Fibroblast of skin of right quadriceps (primary cell): Measurements from ENCODE around the gene TRERF1.

Experiments used
- DNase-seq: peaks from one replicate; pipeline ENCODE4 v3.0.0-alpha.2; 2013

Gene TRERF1

DNA sequence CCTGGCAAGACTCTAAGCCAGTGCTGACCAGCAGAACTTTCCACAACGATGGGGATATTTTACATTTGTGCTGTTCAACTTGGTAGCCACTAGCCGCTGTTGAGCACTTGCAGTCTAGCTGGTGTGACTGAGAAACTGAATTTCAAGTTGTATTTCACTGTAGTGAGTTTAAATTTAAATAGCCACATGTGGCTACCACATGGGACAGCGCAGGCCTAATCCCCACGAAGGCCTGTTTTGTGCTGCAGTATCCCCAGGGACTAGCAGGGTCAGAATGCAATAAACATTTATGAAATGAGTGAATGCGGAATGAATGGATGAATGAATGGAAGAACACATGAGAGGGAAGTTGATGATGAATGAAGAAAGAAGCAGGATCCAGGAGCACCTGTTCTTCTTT, 115.8 kb downstream of the TRERF1 start:
- DNase-seq: peak; percentile 43

DNA sequence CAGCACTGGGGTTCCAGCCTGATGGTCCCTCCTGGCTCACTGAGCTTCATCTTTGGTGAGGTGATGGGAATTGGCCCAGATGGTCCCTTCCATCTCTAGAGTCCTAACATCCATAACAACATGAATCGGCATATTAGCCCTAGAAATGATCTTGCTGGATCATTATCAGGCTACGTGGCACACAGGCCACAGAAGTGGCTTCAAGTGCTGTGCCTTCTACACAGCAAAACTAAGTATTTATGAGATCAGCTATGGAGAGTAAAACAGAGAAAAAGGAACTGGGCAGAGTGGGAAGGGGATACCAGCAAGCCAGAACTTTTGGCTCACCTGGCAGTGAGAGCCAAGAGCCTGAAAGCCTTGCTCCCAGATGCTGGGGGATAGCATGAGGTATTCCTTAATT, 116.9 kb downstream of the TRERF1 start:
- no peak for DNase-seq

DNA sequence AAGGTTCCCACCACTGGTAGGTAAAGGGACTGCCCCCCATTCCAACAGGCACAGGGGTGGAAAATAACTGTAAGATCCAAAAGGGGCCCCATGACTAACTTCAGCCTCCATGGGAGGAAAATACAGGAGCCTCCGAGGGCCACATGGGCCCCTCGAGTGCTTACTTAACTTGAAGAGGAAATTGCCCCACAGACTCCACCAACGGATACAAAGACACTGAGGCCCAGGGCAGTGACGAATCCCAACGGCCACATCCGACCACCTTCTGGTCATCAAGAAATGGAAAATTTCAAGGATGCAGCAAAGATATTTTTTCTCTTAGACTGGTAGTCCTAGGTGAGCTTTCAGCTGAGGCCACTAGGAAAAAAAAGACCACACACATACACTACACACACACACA, 118.1 kb downstream of the TRERF1 start:
- DNase-seq: no peak

DNA sequence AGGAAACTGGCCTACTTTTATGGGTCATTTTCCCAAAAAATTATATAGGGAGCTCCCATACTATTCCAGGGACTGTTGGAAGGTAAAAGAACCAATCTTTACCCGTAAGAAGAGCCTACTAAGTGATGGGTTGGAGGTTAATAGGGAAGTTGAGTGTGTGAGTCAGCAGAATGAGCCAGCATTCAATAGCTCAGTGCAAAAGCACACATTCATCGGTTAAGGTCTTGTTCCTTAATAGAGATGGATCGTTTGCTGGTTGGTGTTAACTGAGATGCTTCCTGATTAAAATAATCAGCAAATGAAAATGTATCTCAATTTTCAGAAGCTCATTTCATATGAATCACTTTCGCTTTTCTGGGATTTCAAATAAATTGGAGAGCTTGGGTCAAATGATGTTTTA, 118.8 kb downstream of the TRERF1 start:
- no peak for DNase-seq

DNA sequence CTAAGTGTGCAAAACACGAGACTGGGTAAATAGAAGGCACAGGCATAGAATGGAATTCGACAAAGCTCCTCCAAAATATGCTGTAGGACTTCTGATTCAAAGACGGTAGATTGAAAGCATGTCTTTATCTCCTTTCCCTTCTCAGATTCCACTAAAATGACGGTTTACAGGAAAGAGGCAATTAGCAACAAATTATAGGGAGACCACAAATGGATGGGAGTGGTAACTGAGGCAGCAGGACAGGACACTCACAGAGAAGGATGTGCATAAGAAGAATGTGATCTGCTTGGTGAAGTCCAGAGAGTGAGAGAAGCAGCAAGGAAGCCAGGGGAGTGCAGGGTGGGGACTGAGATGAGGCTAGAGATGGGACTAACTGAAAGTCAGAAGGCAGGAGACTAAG, 120.7 kb downstream of the TRERF1 start:
- DNase-seq: peak; percentile 60

DNA sequence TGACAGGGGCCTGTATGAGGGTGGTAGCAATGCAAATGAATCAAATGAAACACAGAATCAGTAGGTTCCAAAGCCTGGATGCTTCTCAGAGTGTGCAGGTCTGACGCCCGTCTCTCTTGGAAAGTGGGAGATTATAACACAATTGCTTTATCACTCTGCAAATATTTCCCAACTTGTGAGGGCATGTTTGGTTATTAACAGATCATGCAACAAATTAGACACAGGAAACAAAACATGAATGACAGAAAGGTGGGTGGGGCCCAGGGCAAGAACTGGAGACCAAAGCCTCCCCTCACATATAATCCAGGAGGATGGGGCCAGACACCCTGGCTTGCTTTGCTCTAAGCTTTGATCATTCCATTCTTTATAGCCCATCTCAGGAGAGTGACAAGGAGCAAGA, 125.5 kb downstream of the TRERF1 start:
- DNase-seq: no peak

DNA sequence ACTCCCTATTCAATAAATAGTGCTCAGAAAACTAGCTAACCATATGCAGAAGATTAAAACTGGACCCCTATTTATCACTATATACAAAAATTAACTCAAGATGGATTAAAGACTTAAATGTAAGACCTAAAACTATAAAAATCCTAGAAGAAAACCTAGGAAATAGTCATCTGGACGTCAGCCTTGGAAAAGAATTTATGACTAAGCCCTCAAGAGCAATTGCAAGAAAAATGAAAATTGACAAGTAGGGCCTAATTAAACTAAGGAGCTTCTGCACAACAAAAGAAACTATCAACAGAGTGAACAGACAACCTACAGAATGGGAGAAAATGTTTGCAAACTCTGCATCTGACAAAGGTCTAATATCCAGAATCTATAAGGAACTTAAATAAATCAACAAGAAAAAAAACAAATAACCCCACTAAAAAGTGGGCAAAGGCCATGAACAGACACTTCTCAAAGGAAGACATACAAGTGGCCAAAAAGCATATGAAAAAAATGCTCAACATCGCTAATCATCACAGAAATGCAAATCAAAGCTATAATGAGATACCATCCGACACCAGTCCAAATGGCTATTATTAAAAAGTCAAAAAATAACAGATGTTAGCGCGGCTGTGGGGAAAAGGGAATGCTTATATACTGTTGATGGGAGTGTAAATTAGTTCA, 126.9 kb downstream of the TRERF1 start:
- peak; percentile 43 for DNase-seq

DNA sequence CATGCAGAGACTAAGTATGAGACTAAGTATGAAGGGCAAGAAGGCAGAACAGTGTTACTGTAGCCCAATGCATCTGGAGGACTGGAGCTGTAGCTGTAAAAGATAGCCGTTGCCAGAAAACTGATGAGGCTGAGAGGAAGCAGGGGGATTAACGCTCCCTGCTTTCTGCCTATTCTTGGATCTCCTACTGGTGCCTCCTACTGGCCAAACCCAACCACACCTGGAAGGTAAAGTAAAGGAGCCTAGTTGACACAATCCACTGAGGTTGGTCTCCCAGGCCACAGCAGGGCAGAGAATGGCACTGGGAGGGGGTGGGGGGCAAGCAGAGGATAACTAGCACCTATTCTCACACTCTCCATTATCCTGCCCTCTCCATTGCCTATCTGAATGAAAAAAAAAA, 129.1 kb downstream of the TRERF1 start:
- DNase-seq: no peak

DNA sequence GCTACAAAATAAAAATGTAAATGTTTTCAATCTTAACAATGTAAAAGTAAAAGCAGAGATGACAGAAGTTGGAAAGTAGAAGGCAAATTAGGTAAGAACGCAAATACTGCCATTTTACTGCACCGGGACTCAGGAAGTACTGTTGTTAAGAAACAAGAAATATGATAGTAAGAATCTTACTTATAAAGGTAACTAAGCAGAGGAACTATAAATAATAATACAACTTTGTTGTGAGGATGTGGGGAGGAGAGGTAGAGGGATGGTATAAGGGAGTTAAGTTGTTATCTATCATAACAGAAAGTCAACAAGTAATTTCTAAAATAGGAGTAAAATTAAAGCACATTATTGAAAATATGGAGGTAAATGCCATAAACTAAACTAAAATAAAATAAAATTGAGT, 129.8 kb downstream of the TRERF1 start:
- no peak for DNase-seq

DNA sequence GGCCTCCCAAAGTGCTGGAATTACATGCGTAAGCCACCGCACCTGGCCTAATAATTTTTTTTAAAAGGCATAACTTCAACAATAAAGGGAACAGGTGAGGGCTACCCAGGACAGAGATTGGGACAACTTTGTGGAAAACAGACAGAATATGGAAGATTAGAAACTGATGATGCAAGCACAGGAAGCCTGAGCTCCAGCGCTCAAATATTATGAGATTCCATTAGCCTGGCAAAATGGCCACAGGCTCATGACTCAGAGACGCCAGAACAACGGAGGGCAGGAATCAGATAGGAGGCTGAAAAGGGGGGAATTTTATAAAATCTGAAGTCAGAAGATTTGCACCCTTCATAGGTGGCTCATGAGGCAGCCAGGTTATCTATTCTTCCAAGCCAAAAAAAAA, 131.0 kb downstream of the TRERF1 start:
- no peak for DNase-seq

DNA sequence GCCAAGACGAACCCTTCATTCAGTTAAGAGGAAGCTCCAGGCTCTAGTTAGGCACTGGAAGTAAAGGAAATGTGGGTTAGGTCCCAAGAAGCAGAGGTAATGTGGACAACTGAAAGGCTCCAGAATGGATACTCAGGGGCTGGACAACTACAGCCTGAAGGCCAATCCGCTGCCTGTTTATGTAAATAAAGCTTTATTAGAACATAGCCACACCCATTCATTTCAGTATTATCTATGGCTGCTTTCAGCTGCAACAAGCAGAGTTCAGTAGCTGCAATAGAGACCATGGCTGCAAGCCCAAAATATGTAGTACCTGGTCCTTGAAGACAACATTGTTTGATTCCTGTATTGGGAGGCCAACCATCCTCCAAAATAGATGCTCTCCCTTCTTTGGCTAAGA, 133.2 kb downstream of the TRERF1 start:
- no peak for DNase-seq

DNA sequence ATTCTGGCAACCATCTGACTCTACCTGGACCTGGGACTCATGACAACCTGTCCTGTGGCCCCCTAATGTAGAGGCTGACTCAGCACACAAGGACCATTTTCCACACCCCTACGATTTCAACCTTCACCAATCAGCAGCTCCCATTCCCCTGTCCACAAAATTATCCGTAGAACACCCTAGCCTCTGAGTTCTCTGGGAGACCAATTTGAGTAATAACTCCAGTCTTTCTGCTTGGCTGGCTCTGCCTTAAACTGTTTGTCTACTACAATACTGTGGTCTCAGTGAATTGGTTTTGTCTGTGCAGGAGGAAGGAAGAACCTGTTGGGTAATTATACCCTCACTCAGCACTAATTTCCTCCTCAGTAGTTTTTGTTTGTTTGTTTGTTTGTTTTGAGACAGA, 134.7 kb downstream of the TRERF1 start:
- no peak for DNase-seq

DNA sequence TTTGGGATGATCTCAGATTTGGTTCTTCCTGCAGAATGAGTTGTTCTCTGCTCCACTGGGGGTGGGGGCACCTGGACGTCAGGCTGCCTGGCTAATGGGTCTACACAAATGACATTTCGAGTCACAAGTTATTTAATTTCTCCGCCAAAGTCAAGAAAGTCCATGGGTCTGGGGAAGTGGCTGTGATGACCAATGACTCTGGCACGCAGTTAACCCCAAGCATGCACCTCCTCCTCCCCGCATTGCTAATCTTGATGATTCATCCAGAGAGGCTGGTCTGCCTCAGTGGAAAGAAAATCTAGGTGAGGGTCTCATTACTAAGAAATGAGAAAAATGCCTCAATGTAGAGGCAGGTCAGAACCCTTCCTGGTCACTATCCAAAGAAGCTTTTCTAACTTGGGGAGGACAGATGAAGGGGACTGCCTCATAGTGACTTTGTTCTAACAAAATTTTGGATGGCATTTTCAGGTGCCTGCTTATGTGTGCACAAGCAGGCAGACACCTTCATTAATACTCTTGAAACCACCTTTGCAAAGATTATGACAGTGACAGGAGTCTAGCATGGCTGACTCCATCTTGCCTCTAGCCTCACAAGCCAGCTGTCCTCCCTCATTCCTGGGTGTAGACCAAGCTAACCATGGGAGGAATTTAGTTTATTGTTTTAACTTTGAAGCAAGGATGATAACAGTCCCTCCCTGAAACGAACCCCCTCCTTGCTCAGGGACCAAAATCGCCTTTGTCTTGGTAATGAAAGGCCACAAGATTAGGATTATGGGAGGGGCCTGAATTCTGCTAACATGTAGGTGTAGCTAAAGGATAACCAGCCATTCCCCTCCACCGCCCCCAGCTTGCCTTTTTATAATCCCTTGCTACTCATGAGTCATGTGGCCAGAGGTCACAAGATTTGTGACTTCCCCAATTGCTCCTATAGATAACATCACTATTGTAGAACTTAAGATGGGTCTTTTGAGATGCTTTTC, 135.4 kb downstream of the TRERF1 start:
- DNase-seq: peak; percentile 98

DNA sequence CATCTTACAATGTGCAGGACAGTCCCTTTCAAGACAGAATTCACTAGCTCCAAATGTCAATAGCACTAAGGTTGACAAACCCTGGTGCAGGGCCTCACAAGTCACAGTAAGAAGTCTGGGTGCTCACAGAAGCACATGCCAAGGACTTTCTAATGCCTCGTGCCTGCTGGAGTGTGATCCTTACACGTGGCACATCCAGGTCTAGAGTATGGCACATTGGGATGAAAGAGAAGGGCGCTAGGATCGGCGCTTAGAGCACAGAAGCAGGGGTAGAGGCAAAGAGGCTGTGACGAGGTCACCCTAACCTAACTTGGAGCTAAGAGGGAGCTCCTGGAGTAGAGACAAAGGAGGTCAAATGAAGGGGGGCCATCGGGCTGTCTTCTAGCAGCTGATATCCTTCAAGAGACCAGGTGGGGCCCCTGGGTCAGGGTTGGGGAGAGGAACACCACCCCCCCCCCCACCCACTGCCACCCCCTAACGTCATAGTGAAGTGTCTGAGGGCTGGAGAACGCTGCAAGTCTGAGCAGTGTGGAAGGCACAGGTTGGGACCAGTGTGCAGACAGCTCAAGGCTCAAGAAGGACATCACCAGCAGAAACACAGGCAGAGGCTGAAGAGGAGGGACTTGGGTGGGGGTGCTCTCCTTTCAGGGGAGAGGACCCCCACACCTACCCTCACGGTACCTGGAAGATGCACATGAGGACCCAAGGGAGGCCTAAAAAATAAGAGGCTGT, 136.3 kb downstream of the TRERF1 start:
- DNase-seq: no peak

DNA sequence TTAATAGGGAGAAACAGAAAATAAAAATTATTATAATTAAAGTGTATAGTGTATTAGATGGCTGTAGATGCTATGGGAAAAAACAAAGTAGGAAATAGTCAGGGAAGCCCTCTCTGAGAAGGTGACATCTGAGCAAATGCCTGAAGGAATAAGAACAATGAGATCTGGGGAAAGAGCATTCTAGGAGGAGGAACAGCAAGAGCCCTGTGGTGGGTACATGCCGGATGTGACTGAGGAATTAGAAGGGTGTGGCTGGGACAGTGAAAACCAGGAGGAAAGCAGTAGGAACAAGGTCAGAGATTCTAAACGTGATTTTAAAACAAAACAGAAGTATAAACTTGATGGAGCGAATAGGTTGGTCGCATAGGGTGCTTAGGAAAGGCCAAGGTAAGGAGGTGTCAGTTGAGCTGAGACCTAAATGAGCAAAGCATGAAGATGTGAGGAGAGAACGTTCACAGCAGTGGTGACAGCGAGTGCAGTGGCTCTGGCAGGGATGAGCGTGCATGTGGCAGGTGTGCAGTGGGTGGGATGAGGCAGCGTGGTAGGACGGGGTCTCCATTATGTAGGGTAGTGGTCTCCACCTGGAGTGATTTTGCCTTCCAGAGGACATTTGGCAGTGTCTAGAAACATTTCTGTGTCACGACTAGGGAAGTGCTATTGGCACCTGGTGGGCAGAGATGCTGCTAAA, 137.0 kb downstream of the TRERF1 start:
- no peak for DNase-seq

DNA sequence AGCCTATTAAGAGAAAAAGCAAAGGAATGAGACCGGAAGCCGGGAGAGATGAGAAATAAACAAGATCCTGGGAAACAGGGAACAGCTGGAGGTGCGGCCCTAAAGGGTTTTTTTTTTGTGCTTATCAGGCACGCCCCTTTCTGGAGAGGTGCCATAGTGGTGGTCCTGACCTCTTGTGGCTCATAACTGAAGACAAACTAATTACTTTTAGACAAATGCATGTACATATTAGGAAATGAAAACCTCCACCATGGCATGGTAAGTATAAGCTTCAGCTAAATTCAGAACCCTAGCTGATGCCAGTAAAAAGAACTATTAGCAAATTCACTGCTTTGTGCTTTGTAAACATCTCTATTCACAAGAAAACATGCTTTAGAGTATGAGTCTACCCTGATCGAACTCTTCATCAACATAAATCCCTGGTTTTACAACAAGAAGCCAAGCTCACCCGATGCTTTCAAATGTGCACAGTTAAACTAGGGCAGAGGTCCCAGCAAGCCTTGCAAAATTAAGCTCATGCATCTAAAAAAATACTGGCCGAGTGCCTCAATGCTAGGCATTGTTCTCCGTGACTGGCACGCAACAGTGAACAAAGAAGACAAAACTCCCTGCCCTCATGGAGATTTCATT, 137.7 kb downstream of the TRERF1 start:
- peak; percentile 71 for DNase-seq

DNA sequence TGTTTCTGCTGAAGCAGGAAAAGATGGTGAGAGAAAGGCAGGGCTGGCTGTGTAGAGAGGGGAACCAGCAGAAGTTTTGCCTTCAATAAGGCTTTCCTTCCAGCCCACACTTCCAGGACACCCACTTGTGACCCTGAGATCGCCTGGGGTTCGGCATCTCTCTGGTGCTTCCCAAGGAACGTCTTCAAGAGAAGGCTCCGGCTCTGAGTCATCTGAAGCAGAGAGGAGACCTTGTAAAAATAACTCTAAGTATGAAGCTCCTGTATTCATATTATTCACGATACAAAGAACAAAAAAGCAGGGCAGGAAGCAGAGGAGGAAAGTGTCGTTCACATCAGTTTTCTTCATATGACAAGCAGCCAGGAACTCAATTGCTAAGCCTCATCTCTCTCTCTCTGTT, 138.7 kb downstream of the TRERF1 start:
- DNase-seq: peak; percentile 48

DNA sequence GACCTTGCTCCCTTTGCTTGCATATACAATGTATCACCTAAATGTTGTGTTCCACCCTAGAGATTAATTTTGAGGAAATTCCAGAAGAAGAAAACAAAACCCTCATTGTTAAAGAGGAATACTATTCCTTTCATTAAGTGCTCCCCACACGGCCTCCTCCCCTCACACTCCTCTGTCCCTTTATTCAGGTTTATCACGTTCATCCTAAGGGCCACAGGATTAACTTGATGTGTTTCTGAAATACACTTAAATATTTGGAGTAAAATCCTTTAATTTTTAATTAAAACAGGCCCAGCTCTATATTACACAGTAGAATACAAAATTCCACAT, 144.6 kb downstream of the TRERF1 start:
- DNase-seq: no peak

DNA sequence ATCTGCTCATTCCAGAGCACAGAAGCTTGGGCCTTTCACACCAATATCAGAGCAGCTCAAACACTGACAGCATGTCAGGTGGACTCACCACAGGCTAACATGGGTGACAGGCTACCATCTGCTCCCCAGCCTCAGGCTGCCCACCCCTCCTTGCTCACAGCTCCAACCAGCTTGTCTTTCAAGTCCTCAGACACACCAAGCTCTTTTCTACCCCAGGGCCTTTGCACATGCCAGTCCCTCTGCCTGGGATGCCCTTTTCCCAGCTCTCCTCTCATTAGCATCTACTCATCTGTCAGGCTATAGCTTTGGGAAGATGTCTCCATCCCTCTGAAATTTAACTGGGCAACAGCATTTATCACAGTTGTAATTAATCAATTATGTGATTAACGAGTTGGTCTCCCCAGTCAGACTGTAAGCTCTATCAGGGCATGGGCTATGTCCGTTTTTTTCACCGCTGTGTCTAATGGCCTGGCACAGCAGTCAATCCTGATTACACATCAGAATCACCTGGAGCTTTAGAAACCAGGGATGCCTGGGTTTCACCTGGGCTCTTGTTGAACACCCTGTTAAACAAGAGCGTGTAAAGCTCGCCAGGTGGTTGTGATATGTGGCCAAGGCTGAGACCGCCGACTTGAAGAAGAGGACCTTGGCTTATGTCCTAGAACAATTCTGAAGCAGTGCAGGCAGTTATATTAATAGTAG, 145.1 kb downstream of the TRERF1 start:
- DNase-seq: no peak

DNA sequence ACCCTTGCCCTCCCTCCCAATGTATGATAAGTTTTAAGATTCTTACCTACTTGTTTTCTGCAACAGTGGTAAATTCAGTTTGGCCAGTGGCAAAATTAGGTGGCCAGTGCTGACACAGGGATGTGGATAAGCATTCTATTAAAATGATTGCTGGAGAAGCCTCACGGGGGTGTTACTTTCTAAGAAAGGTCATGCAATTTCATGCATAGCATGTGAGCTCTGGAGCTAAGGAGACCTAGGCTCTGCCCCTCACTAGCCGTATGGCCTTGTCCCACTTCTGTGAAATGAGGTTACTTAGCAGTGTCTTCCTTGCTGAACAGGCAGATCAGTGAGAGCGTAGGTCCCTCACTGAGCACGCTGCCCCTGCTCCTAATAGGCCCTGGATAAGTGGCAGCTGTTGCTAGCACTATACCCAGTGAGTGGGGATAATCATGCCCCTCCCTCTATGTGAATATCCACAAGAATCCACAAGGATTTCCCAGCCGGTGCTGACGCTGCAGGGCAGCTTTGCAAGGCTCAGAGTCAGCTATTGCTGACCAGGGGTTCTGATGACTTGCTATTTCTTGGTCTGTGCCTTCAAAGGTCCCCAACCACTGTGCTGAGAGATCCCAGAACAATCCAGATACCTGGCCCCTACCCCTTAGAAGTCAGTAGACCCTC, 147.5 kb downstream of the TRERF1 start:
- DNase-seq: no peak

DNA sequence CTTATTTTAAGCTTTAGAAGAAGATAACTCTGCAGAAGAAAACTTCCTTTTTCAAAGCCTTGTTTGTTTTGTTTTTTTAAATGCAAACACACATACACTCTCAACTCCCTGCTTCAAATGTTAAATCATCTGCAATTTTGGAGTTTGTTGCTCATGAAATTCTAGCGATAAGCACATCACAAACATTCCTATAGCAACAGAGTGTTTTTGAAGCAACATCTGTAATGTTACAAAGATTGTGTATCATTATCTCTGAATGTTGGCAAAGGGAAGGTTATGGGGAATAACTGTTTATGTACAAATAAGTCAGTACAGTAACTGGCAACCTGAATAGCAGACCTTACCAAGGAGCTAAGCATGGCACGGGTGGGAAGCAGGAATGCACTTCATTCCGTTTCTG, 149.3 kb downstream of the TRERF1 start:
- DNase-seq: no peak

DNA sequence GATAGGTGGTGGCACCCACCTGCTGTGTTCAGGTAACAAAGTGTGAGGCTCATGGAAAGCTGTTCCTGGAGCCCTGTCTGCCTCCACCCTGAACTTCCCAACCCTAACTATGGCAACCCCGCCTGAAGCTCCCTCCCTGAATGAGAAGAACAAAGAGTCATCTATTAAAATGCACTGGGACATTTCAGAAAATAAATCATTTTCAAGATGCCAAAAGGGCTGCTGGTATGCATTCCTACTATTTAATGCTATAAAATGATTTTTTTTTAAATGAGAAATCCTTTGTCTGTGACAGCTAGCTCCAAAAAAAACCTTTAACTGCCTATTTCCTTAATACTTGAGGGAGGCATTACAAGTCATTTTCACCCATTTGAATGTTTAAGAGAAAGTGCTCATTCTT, 149.7 kb downstream of the TRERF1 start:
- DNase-seq: no peak
